NT2/D1 (cell line): Measurements from ENCODE around the gene SLC2A14.
"Not testable (repeated sequence)": the region's sequence is repeated elsewhere in the genome, so short reads cannot be mapped to it uniquely, and the experiment has no call there.

Experiments used
- SUZ12 ChIP-seq: IDR thresholded peaks from 2 replicates; pipeline ENCODE4 v1.6.1; 2011; ENCODE audit not compliant: insufficient read length, insufficient read depth; ENCODE audit errors: extremely low read depth
- YY1 ChIP-seq: IDR thresholded peaks from 2 replicates; pipeline ENCODE4 v1.6.1; 2011; ENCODE audit not compliant: insufficient read length, insufficient read depth
- ZNF274 ChIP-seq: IDR thresholded peaks from 2 replicates; pipeline ENCODE4 v1.6.1; 2011; ENCODE audit warnings: mild to moderate bottlenecking, low read depth, low read length

DNA sequence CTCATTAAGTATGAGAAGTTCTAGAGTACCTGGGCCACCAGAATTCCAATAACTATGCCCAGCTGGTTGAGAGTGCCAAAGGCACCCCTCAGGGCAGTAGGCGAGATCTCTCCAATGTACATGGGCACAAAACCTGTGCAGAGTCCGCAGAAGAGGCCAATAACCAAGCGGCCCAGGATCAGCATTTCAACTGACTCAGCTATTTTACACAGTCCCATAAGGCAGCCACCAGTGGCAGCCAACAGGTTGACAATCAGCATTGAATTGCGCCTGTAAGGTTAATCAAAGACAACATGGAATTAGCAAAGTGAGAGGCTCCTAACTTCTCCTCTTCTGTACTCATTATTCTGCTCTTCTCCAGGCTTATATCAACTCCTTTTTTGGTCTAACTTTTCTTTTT, 43.0 kb downstream of the SLC2A14 start:
- not testable (repeated sequence) for TF ChIP-seq SUZ12, YY1, ZNF274
